DOHH2 (cell line): ENCODE results near the gene AIDA.

Experiments
- H3F3A ChIP-seq: fragments of 200-600 bp; sonication (generic), shearing (Covaris generic); 2 replicates; pipeline ENCODE4 v1.6.0; 2016; ENCODE audit warnings: antibody characterized with exemption, mild to moderate bottlenecking; ENCODE audit not compliant: control insufficient read depth, insufficient read depth
- H3K27ac ChIP-seq: fragments of 200-600 bp; sonication (generic); 2 replicates; pipeline ENCODE4 v1.5.1; 2014; ENCODE audit warnings: low read depth, mild to moderate bottlenecking, low read length, moderate library complexity
- H3K27me3 ChIP-seq: fragments of 200-600 bp; sonication (generic); 2 replicates; pipeline ENCODE4 v1.6.1; 2014; ENCODE audit warnings: mild to moderate bottlenecking, low read length, mixed read lengths; ENCODE audit not compliant: control insufficient read depth
- H3K36me3 ChIP-seq: fragments of 200-600 bp; sonication (generic); 2 replicates; pipeline ENCODE4 v1.6.1; 2014; ENCODE audit warnings: mild to moderate bottlenecking, low read length, moderate library complexity, mixed read lengths; ENCODE audit not compliant: control insufficient read depth
- H3K4me1 ChIP-seq: fragments of 200-600 bp; sonication (generic); 2 replicates; pipeline ENCODE4 v1.6.1; 2014; ENCODE audit warnings: mild to moderate bottlenecking, low read length, mixed read lengths; ENCODE audit not compliant: control insufficient read depth
- H3K4me2 ChIP-seq: fragments of 200-600 bp; sonication (generic); 2 replicates; pipeline ENCODE4 v1.6.0; 2014; ENCODE audit warnings: mild to moderate bottlenecking, low read length, moderate library complexity
- H3K4me3 ChIP-seq: fragments of 200-600 bp; sonication (generic); 2 replicates; pipeline ENCODE4 v1.5.1; 2014; ENCODE audit warnings: mild to moderate bottlenecking, low read length, mixed read lengths
- H3K79me2 ChIP-seq: fragments of 200-600 bp; sonication (generic); 2 replicates; pipeline ENCODE4 v1.6.1; 2014; ENCODE audit warnings: mild to moderate bottlenecking, low read length, mixed read lengths; ENCODE audit not compliant: control insufficient read depth
- H3K9me2 ChIP-seq: fragments of 200-600 bp; sonication (generic); replicated peaks from 2 replicates; pipeline ENCODE4 v1.6.1; 2014; ENCODE audit warnings: mild to moderate bottlenecking, low read length, mixed read lengths; ENCODE audit not compliant: control insufficient read depth
- H3K9me3 ChIP-seq: fragments of 200-600 bp; sonication (generic); 2 replicates; pipeline ENCODE4 v1.6.1; 2014; ENCODE audit warnings: antibody characterized with exemption, low read length, mixed read lengths; ENCODE audit not compliant: control insufficient read depth, insufficient read depth
- H4K20me1 ChIP-seq: fragments of 200-600 bp; sonication (generic); 2 replicates; pipeline ENCODE4 v1.6.0; 2014; ENCODE audit warnings: low read depth, mild to moderate bottlenecking, antibody characterized with exemption, low read length, moderate library complexity; ENCODE audit not compliant: control insufficient read depth, insufficient read depth
- EZH2phosphoT487 ChIP-seq: fragments of 200-600 bp; sonication (generic); IDR thresholded peaks from 2 replicates; pipeline ENCODE4 v1.6.1; 2017; ENCODE audit warnings: borderline replicate concordance, mild to moderate bottlenecking, antibody characterized with exemption, low read length, moderate library complexity, mixed read lengths
- TF ChIP-seq, protein P1 (sequence below): fragments of 200-600 bp; sonication (generic); IDR thresholded peaks from one replicate; pipeline ENCODE4 v1.5.1; 2014; ENCODE audit warnings: antibody characterized with exemption, mild to moderate bottlenecking, low read depth, low read length; ENCODE audit not compliant: poor library complexity, severe bottlenecking

The AIDA gene

DNA sequence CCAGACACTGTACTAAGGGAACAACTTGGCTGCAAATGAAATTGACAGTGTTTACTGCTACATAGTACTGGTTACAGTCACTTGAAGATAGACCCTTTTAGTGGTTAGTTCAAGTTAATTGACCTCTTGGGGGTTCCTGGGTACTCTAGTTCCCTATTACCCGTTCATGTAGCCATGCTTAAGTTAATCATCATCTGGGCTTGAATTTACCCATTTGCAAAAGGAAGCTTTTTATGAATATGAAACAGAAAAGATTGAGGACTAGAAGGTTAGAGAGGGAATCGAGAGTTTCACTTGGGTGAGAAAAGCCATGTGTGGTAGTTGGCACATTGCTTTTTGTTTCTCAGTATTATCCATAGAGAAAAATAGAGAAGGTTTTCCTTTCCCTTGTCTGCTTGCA, 91.7 kb downstream of the AIDA start:
- no peak overlapping the region for H3K4me2 ChIP-seq
- peaks cover 19% of the 10 kb centered on the region for H3K4me1 ChIP-seq
- no peaks in the 10 kb centered on the region for H3K9me2 ChIP-seq
- H3K4me3 ChIP-seq = no peak overlapping the region
- H3F3A ChIP-seq = peaks cover 4% of the 10 kb centered on the region; the same call in 1 of the 2 replicates
- peaks cover 5% of the 10 kb centered on the region; the same call in 1 of the 2 replicates for H3K36me3 ChIP-seq
- TF ChIP-seq, protein P1, sequence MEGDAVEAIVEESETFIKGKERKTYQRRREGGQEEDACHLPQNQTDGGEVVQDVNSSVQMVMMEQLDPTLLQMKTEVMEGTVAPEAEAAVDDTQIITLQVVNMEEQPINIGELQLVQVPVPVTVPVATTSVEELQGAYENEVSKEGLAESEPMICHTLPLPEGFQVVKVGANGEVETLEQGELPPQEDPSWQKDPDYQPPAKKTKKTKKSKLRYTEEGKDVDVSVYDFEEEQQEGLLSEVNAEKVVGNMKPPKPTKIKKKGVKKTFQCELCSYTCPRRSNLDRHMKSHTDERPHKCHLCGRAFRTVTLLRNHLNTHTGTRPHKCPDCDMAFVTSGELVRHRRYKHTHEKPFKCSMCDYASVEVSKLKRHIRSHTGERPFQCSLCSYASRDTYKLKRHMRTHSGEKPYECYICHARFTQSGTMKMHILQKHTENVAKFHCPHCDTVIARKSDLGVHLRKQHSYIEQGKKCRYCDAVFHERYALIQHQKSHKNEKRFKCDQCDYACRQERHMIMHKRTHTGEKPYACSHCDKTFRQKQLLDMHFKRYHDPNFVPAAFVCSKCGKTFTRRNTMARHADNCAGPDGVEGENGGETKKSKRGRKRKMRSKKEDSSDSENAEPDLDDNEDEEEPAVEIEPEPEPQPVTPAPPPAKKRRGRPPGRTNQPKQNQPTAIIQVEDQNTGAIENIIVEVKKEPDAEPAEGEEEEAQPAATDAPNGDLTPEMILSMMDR = no peak
- TF ChIP-seq EZH2phosphoT487 = no peak
- peaks cover 11% of the 10 kb centered on the region for H3K79me2 ChIP-seq
- H4K20me1 ChIP-seq = no peaks in the 10 kb centered on the region
- peaks cover 8% of the 10 kb centered on the region; the same call in 1 of the 2 replicates for H3K27me3 ChIP-seq
- no peaks in the 10 kb centered on the region for H3K9me3 ChIP-seq
- H3K27ac ChIP-seq = no peak overlapping the region

DNA sequence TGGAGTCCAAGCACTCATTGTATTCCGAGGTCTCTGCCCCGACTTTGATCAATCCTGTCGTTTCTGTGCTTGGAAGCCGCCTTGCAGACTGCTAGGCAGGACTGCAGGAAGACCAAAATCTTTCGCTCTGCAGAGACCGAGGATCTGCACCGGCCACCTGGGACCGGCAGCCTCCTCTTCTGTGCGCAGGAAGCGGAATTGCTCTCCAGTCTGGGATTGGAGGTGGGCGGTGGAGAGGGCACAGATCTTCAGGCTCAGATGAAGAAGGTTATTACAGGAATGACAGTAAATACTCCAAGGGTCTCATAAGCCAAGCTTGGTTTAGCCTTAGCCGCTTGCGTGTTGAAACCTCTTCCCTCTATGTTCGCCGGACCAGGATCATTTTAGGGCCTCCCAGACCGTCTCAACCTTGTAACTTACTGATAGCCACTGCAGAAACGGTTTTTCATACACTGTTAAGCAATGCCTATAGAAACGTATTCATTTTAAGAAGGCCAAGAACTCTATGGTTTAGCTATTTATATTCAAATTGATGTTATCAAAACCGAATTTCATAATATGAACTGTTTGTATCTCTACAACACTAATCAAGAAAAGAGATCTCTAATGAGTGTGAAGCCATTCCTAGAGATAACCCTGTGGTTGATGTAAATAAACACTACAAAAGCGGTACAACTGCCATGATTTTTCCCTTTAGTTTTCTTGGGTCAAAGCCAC, 93.3 kb downstream of the AIDA start:
- H3K27ac ChIP-seq = no peak overlapping the region
- H3F3A ChIP-seq = peaks cover 4% of the 10 kb centered on the region; the same call in 1 of the 2 replicates
- TF ChIP-seq, protein P1 = no peak
- TF ChIP-seq EZH2phosphoT487 = no peak
- peaks cover 19% of the 10 kb centered on the region for H3K4me1 ChIP-seq
- no peaks in the 10 kb centered on the region for H3K9me2 ChIP-seq
- peaks cover 18% of the 10 kb centered on the region for H3K27me3 ChIP-seq
- H3K4me3 ChIP-seq = peak overlapping the region; percentile 90
- peaks cover 11% of the 10 kb centered on the region for H3K79me2 ChIP-seq
- H4K20me1 ChIP-seq = no peaks in the 10 kb centered on the region
- no peaks in the 10 kb centered on the region for H3K9me3 ChIP-seq
- H3K36me3 ChIP-seq = no peaks in the 10 kb centered on the region
- peak overlapping the region; percentile 91 for H3K4me2 ChIP-seq
